ENCODE data around the gene NOP9. TPM values are rescaled to one million over a fixed set of nuclear protein-coding genes. Genes with fewer than 3 reads are reported as not detected.

NOP9 gene
- total RNA-seq, 1 donor from 2014 or later: 23.5 TPM

DNA sequence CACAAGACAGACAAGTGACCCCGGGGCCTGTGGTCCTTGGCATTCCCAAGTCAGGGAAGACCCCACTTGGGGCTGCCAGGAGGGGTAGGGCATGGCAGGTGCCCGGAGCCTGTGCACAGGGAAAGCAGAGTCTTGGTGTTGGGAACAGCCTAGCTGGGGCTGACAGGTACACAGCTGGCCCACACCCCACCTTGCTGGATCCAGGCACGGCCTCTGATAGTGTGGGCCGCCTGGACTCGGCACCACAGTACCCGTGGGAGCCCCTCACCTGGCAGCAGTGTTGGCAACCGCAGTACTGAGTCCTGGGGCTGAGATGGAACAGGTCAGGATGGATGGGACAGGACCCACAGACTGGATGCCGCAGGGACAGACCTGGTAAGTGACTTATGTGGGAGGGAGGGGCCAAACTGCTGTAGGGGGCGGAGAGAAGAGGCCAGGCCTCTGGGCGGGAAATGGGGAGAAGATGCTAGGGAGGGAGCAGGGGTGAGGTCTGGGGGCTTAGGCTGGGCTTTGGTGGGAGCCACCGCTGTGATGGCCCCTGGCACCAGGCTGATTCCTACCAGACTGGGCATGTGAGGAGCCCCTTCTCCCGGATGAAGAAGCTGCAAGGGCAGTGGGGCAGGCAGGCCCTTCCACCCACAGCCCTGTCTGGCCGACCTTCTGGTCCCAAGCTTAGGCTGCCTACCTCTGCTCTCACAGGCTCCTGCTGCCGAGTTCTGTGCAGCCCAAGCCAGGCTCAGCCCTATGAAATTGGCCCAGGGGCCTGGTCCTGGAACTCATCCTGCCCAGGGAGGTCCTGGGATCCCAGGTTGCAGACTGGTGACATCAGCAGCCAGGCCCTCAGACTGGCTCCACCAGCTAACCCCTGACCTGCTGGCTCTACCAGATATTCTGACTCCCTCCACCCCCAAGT is 36.6 kb upstream of the NOP9 start, which contains the start of gene TGM1:
Gene TGM1 (minus strand): TSS at position 357 of the 913 bp plus-strand sequence. CDS start 825 bp downstream, outside the sequence.
- Histone ChIP-seq H3K27ac (ENCODE audit: low read depth, low read length) (no peak within 1 kb of the TSS), H3K4me1 (ENCODE audit: insufficient read depth, low read length) (peaks cover 3% of the 10 kb centered on the region), H2AFZ (ENCODE audit: low read depth, low read length) (no peak within 1 kb of the TSS), H3K9ac (ENCODE audit: low read length) (no peak within 1 kb of the TSS), H3K36me3 (ENCODE audit: insufficient read depth, low read length) (peaks cover 3% of the 10 kb centered on the region), H3K79me2 (ENCODE audit: insufficient read depth, low read length) (no peaks in the 10 kb centered on the region), H3K9me3 (ENCODE audit: insufficient read depth, low read depth, low read length) (no peaks in the 10 kb centered on the region), H3K4me2 (ENCODE audit: low read length) (no peak within 1 kb of the TSS), H4K20me1 (ENCODE audit: insufficient read depth, low read length) (no peaks in the 10 kb centered on the region), H3K4me3 (ENCODE audit: insufficient read depth, low read depth, low read length) (no peak within 1 kb of the TSS), H3K27me3 (ENCODE audit: insufficient read depth, low read length) (no peaks in the 10 kb centered on the region)
- DNase-seq (ENCODE audit: low read depth): no peak
- FAIRE-seq: no peak
- no peaks in the 10 kb centered on the region for H3K9me3 Mint-ChIP-seq (ENCODE audit: unreplicated experiment)
- H3K4me3 Mint-ChIP-seq (ENCODE audit: unreplicated experiment): no peak within 1 kb of the TSS
- H3K27ac Mint-ChIP-seq (ENCODE audit: unreplicated experiment): no peak within 1 kb of the TSS
- H3K4me1 Mint-ChIP-seq (ENCODE audit: low read depth, unreplicated experiment): no peaks in the 10 kb centered on the region
- no peak for TF ChIP-seq EZH2 (IDR thresholded peaks at IDR 0.05; ENCODE audit: insufficient read depth, low read length)
- TF ChIP-seq, protein P1, sequence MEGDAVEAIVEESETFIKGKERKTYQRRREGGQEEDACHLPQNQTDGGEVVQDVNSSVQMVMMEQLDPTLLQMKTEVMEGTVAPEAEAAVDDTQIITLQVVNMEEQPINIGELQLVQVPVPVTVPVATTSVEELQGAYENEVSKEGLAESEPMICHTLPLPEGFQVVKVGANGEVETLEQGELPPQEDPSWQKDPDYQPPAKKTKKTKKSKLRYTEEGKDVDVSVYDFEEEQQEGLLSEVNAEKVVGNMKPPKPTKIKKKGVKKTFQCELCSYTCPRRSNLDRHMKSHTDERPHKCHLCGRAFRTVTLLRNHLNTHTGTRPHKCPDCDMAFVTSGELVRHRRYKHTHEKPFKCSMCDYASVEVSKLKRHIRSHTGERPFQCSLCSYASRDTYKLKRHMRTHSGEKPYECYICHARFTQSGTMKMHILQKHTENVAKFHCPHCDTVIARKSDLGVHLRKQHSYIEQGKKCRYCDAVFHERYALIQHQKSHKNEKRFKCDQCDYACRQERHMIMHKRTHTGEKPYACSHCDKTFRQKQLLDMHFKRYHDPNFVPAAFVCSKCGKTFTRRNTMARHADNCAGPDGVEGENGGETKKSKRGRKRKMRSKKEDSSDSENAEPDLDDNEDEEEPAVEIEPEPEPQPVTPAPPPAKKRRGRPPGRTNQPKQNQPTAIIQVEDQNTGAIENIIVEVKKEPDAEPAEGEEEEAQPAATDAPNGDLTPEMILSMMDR (IDR thresholded peaks at IDR 0.05; ENCODE audit: insufficient read depth, low read depth, low read length): no peak
- peaks cover 4% of the 10 kb centered on the region for H3K27me3 Mint-ChIP-seq (ENCODE audit: low read depth, unreplicated experiment)
- peaks cover 29% of the 10 kb centered on the region for H3K36me3 Mint-ChIP-seq (ENCODE audit: low read depth, unreplicated experiment)

DNA sequence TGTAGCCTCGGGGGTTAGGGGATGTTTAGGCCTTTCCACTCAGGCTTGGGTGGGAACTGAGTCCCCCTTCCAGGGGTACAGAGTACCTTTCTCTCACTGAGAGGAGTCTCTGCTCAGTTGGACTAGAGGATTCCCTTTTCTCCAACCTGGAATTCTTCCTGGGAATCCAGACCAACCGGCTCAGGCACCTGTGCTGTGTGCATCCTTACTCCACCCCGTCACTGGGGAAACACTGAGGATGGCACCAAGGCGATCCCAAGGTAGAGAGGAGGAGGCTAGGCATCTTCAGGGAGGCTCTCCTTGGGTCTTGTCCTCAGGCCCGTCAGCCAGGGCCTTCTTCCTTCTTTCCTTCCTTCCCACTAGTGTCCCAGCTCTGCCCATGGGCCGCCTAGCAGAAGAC is 35.8 kb upstream of the NOP9 start:
- no peaks in the 10 kb centered on the region for H3K9me3 Mint-ChIP-seq (ENCODE audit: unreplicated experiment)
- peaks cover 31% of the 10 kb centered on the region for H3K36me3 Mint-ChIP-seq (ENCODE audit: low read depth, unreplicated experiment)
- Histone ChIP-seq H3K36me3 (ENCODE audit: insufficient read depth, low read length) (peaks cover 3% of the 10 kb centered on the region), H3K27ac (ENCODE audit: low read depth, low read length) (no peak overlapping the region), H3K4me3 (ENCODE audit: insufficient read depth, low read depth, low read length) (no peak overlapping the region), H3K79me2 (ENCODE audit: insufficient read depth, low read length) (no peaks in the 10 kb centered on the region), H3K9ac (ENCODE audit: low read length) (no peak overlapping the region), H3K27me3 (ENCODE audit: insufficient read depth, low read length) (no peaks in the 10 kb centered on the region), H2AFZ (ENCODE audit: low read depth, low read length) (no peak overlapping the region), H4K20me1 (ENCODE audit: insufficient read depth, low read length) (no peaks in the 10 kb centered on the region), H3K4me1 (ENCODE audit: insufficient read depth, low read length) (peaks cover 3% of the 10 kb centered on the region), H3K4me2 (ENCODE audit: low read length) (no peak overlapping the region), H3K9me3 (ENCODE audit: insufficient read depth, low read depth, low read length) (no peaks in the 10 kb centered on the region)
- peaks cover 4% of the 10 kb centered on the region for H3K27me3 Mint-ChIP-seq (ENCODE audit: low read depth, unreplicated experiment)
- H3K4me3 Mint-ChIP-seq (ENCODE audit: unreplicated experiment): no peak overlapping the region
- no peak for FAIRE-seq
- DNase-seq (ENCODE audit: low read depth): no peak
- no peak for TF ChIP-seq EZH2 (IDR thresholded peaks at IDR 0.05; ENCODE audit: insufficient read depth, low read length)
- TF ChIP-seq, protein P1 (IDR thresholded peaks at IDR 0.05; ENCODE audit: insufficient read depth, low read depth, low read length): no peak
- no peak overlapping the region for H3K27ac Mint-ChIP-seq (ENCODE audit: unreplicated experiment)
- no peaks in the 10 kb centered on the region for H3K4me1 Mint-ChIP-seq (ENCODE audit: low read depth, unreplicated experiment)

DNA sequence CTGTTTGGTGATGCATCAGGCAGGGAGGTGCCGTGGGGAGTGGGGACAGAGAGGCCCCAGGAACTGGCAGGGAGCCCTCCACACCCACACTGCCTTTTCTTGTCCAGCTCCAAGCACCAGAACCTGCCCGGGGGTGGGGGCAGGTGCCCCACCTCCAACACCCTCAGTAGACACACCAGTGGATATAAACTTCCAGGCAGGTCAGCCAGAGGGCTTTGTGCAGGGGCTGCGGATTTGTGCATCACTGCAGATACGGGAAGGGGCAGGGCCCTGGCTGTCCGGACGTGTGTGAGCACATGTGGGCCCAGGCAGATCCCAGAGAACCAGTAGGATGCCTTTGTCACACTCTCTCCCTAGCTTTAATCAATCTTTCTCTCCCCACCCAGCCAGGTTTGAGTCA is 35.4 kb upstream of the NOP9 start:
- Histone ChIP-seq H3K79me2 (ENCODE audit: insufficient read depth, low read length) (no peaks in the 10 kb centered on the region), H3K4me2 (ENCODE audit: low read length) (no peak overlapping the region), H3K27me3 (ENCODE audit: insufficient read depth, low read length) (no peaks in the 10 kb centered on the region), H3K36me3 (ENCODE audit: insufficient read depth, low read length) (peaks cover 7% of the 10 kb centered on the region), H4K20me1 (ENCODE audit: insufficient read depth, low read length) (no peaks in the 10 kb centered on the region), H2AFZ (ENCODE audit: low read depth, low read length) (no peak overlapping the region), H3K9me3 (ENCODE audit: insufficient read depth, low read depth, low read length) (no peaks in the 10 kb centered on the region), H3K9ac (ENCODE audit: low read length) (no peak overlapping the region), H3K4me1 (ENCODE audit: insufficient read depth, low read length) (peaks cover 3% of the 10 kb centered on the region), H3K4me3 (ENCODE audit: insufficient read depth, low read depth, low read length) (no peak overlapping the region), H3K27ac (ENCODE audit: low read depth, low read length) (no peak overlapping the region)
- DNase-seq (ENCODE audit: low read depth): peak; percentile 27
- peaks cover 33% of the 10 kb centered on the region for H3K36me3 Mint-ChIP-seq (ENCODE audit: low read depth, unreplicated experiment)
- no peak overlapping the region for H3K27ac Mint-ChIP-seq (ENCODE audit: unreplicated experiment)
- no peak overlapping the region for H3K4me3 Mint-ChIP-seq (ENCODE audit: unreplicated experiment)
- H3K9me3 Mint-ChIP-seq (ENCODE audit: unreplicated experiment): no peaks in the 10 kb centered on the region
- H3K27me3 Mint-ChIP-seq (ENCODE audit: low read depth, unreplicated experiment): peaks cover 4% of the 10 kb centered on the region
- no peak for FAIRE-seq
- no peaks in the 10 kb centered on the region for H3K4me1 Mint-ChIP-seq (ENCODE audit: low read depth, unreplicated experiment)
- no peak for TF ChIP-seq EZH2 (IDR thresholded peaks at IDR 0.05; ENCODE audit: insufficient read depth, low read length)

All from astrocyte (in vitro differentiated cells and primary cell).